NCI-H345 treated with DMSO at 0.1 percent for 48 hours (cell line): ENCODE measurements around the gene FOXF1.

Experiments
- DNase-seq: peaks from one replicate; lab custom pipeline; 2025; ENCODE audit not compliant: unreplicated experiment; lab: John Stamatoyannopoulos, UW

FOXF1 gene

DNA sequence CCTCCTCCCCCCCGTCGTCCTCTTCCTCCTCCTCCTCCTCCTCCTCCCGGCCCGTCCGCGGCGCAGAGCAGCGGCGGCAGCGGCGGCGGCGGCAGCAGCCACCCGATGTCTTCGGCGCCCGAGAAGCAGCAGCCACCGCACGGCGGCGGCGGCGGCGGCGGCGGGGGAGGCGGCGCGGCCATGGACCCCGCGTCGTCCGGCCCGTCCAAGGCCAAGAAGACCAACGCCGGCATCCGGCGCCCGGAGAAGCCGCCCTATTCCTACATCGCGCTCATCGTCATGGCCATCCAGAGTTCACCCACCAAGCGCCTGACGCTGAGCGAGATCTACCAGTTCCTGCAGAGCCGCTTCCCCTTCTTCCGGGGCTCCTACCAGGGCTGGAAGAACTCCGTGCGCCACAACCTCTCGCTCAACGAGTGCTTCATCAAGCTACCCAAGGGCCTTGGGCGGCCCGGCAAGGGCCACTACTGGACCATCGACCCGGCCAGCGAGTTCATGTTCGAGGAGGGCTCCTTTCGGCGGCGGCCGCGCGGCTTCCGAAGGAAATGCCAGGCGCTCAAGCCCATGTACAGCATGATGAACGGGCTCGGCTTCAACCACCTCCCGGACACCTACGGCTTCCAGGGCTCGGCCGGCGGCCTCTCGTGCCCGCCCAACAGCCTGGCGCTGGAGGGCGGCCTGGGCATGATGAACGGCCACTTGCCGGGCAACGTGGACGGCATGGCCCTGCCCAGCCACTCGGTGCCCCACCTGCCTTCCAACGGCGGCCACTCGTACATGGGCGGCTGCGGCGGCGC, at the start of gene FOXF1:
TSS of gene FOXF1 (plus strand) at position 63 of the 797 bp plus-strand sequence. CDS start at position 106, 43 bp downstream.
- DNase-seq: no peak

- DNase-seq: no peak
These were observed 49.3 kb upstream of the FOXF1 start for GRCh38 chr16:86461037-86461436.

- DNase-seq: no peak
These were observed 47.8 kb upstream of the FOXF1 start for GRCh38 chr16:86462334-86463084.

DNA sequence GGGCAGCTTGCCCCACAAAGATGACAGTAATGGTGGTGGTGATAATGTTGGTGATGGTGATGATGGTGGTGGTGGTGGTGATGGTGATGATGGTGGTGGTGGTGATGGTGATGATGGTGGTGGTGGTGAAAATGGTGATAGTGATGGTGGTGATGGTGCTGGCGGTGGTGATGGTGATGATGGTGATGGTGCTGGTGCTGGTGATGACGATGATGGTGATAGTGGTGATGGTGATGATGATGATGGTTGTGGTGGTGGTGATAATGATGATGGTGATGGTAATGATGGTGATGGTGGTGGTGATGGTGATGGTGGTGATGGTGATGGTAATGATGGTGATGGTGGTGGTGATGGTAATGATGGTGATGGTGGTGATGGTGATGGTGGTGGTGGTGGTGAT, 46.3 kb upstream of the FOXF1 start:
- DNase-seq: no peak

- DNase-seq: no peak
These were observed 44.9 kb upstream of the FOXF1 start for GRCh38 chr16:86465434-86465833.

DNA sequence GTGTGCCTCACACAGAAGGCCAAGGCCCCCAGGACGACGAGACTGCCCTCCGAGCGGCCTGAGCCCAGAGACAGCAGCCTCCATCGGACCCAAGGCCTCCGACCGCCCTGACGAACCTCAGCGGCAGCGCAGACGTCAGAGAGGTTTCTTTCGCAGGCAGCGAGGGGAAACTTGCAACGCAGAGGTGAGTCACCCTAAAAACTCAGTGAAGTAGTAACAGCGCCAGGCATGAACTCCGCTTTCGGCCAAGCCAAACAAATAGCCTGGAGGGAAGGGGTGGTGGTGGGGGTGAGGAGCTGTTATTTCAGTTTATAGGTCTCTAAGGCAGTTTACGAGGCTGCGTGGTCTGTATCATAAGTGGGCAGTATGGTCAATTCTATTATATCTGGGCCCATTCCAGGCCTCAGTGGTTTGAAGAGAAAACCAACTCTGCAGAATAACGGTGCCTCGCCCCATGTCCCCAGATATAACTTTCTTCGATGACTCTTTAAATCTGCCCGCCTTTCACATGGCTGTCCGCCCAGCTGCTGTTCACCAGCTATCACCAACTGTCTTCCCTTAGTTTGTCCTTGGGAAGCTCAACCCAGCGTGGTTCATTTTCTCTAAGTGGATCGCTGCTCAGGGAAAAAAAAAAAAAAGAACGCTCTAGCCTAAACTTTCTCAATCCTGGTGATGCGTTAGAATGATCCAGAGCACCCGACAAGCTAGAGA, 43.5 kb upstream of the FOXF1 start:
- DNase-seq: no peak

DNA sequence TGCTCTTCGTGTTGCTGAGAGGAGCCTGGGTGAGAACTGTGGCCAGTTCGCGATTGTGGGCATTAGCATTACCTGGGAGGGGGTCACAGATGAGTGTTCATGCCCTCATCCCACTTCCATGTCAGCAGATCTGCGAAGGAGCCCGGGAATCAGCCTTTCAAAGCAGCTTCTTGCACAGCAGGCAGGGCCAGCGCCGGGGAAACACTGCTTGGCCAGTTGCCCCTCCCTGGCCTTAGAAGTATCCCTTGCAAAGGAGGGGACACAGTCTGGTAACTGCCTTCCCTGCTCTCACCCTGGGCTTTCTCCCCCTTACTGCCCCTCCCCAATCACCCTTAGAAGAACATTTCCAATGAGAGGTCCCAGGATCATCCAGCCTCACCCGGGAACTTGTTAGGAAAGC, 42.8 kb upstream of the FOXF1 start:
- DNase-seq: no peak

DNA sequence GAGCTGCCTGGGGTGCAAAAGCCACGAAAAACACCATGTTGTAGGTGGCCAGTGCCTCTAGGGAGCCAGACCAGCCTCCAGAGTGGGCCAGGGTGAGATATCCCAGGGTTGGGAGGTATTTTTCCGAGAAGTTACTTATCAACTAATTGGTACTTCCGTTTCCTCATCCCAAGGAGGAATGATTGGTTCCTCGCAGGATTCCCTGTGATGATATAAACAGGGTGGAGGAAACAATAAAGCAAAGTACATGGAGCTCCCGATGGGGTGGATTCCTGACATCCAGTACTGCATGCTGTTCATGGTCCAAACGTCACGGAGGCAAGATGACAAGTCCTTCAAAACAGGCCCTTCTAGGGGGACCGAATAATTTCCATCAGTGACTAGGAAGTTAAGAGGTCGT, 39.4 kb upstream of the FOXF1 start:
- DNase-seq: no peak

DNA sequence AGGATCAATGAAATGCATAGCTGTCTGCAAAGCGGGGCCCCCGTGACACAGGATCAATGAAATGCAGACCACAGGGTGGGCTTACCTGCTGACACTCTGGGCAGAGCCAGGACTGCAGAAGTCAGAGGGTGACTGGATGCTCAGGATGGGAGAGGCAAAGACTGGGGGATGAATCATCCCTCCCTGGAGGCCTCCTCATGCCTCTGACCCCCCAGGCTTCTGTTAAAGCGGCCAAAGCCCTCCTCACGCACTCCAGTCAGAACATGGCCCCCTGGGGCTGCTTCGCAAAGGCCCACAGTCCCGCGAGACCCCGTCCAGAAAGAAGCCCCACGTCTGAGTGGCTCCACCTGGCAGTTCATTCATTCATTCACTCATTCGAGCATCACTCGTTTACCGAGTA, 38.4 kb upstream of the FOXF1 start:
- DNase-seq: no peak

DNA sequence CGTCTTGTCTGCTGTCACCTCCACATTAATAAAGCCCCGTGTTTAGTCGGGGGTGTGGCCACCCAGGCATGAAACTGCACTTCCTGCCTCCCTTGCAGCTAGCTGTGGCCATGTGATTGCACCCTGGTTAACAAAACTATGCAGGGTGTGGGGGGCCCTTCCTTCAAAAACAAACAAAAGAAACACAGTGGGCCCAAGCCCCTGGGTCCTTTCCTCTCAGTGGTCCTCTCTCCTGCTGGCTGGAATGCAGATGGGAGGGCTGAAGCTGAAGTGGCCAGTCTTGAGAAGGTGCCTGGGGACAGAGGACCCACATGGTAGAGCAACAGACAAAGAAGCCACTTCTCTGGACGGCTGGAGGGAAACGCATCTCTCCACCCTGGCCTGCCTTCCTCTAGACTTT, 38.0 kb upstream of the FOXF1 start:
- no peak for DNase-seq

- DNase-seq: no peak
These were observed 33.3 kb upstream of the FOXF1 start for GRCh38 chr16:86476956-86477534.

- no peak for DNase-seq
These were observed 32.7 kb upstream of the FOXF1 start for GRCh38 chr16:86477642-86478041.

- no peak for DNase-seq
These were observed 31.5 kb upstream of the FOXF1 start for GRCh38 chr16:86478779-86479178.

DNA sequence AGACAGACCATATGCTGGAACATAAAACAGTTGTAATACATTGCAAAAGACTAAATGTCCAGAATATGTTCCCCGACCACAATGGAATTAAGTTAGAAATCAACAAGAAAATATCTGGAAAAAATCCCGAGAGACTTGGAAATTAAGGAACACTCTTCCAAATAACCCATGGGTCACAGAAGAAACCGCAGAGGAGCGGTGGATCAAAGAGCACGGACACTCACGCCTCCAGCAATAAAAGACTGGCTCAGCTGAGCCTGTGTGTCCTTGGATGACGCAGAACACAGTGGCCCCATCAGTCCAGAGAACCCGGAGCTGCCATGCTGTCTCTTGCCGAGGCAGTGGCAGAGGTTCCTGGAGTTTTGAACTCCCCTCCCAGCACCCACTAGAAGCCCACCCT, 30.9 kb upstream of the FOXF1 start:
- no peak for DNase-seq

DNA sequence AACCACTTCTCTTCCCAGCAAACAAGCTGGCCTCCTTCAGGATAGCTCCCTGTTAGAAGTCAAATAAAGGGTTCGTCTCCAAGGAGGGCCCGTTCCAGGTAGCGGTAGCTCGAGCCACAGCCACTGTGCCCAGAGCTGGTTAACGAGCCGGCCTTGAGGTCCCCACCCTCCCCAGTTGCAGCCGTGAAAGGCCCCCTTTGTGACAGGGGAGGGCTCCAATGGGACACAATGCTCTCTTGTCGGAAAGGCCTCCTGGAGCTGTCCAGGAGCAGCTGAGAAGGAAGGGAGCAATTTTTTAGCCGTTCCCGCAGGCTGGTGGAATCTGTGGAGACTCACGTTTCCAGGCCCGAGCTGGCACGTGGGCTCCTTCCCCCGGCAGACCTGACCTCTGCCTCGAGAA, 29.9 kb upstream of the FOXF1 start:
- no peak for DNase-seq

- no peak for DNase-seq
These were observed 28.7 kb upstream of the FOXF1 start for GRCh38 chr16:86481607-86482006.

DNA sequence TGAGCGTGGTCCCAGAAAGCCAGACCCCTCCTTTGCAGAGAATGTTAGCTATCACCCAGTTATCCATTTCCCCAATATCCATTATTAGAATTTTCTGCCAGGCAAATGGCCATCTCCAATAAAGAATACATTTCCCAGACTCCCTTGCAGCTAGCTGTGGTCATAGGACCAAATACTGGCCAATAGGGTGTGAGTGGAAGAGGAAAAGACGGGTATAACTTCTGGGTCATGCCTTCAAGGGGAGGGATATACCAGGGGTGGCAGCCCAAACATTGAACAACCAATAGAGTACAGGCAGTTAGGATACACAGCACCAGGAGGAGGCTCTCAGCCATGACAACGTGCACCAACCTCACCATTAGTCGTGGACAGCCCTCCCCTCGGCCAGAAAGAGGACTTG, 26.1 kb upstream of the FOXF1 start:
- DNase-seq: no peak

- no peak for DNase-seq
These were observed 24.6 kb upstream of the FOXF1 start for GRCh38 chr16:86485746-86486145.

DNA sequence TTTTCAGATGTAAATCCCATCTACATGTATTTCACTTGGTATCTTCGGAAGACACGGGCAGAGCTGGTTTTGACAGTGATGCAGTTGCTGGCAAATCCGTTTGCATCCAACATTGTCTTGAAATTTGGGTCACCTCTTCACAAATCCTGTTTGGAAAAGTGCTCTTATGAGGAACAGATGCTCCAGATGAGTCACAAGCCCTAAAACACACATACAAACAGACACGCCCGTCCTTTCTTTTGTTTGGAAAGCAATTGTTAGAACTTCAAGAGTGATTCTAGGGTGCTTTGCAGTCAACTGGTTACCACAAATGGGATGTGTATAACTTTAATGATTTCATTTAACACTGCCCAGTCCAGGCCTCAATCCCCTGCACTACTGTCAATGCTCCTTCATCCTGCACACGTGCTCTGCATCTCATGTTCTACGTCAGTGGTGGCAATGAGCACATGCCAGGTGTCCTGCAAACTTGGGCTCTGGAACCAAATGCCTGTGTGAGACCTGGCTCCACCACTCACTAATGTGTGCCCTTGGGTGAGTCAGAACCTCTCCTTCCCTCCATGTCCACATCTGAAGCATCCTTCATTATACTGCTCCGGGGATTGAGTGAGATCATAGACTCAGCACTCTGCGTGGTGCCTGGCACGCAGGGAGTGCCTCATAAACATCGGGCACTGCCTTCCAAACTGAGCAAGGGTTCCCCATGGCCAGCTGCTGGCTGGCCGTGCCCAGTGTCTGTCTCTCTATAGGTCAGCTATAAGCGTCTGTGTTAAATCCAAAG, 19.3 kb upstream of the FOXF1 start:
- no peak for DNase-seq

DNA sequence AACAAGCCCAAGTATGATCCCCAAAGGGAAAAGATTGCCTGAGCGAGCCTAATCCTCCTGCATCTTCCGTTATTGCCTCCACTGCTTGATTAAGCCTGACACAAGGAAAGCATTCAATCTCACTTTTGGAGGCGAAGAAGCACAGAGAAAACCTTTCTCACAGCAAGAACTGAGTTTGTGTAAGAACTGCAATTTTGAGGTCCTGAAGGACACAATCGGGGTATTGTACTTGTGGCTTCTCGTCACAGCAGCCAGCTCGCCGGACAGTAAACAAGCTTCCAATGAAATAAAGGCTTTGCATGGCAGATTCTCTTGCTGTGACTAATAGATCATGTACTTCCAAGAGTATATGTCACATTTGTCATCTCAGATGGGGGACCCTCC, 18.7 kb upstream of the FOXF1 start:
- DNase-seq: no peak
